ENCODE measurements around the gene FAM216A. TPM values are rescaled to one million over a fixed set of nuclear protein-coding genes. Genes with fewer than 3 reads are reported as not detected.
A peak's percentile ranks its signal among the peaks of the same experiment; 100 is the strongest.
"Not testable (repeated sequence)": the region's sequence is repeated elsewhere in the genome, so short reads cannot be mapped to it uniquely, and the experiment has no call there.

FAM216A gene, protein sequence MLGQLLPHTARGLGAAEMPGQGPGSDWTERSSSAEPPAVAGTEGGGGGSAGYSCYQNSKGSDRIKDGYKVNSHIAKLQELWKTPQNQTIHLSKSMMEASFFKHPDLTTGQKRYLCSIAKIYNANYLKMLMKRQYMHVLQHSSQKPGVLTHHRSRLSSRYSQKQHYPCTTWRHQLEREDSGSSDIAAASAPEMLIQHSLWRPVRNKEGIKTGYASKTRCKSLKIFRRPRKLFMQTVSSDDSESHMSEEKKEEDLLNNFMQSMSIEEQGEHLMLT
- total RNA-seq: 10 to 100 TPM; 77.1 to 77.3 TPM

DNA sequence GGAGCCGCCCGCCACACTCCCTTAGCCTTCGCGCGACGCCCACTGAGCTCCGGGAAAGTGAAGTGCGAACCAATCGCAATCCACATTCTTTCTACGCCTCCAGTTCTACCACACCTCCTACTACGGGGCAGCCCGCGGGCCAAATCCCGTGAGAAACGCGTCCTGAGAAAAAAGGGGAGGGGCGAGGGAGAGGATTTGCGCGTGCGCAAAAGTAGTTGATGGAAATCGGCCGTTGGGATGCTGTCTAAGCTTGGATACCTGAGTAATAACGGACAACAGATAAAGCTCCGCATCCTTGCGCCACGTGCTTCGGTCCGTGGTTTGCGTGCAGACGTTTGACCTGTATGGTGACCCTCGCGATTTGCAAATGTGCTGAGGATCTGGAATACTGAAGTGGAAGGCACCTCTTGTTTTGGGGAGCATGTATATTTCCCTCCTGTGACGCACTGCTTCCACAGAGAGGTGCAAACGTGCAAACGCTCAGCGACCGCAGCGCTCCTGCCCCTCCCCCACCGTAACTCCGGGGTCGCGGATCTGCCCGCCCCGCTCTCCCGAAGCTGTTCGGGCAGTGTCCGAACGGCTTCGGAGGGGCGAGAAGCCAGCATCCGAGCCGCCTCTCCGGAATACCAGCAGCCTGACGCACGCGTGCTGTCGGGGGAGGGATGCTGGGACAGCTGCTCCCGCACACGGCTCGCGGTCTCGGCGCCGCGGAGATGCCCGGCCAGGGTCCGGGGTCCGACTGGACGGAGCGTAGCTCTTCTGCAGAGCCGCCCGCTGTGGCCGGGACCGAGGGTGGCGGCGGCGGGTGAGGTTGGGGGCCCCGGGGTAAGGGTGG lies at the start of gene FAM216A, which contains the start of gene GPN3:
Gene FAM216A (plus strand): TSS at position 632 of the 835 bp plus-strand sequence. CDS start 31 bp downstream, at position 663.
Gene GPN3 (minus strand): TSS at position 44 of the 835 bp plus-strand sequence. CDS start 54 bp downstream, outside the sequence.
- POLR2A ChIA-PET: interaction anchor here (0.6 to 3.0 kb wide), 40 partner anchors 9 to 356 kb away, joined by 3 to 49 read pairs (median 4); partner anchors contain the start of genes ARPC3, RAD9B, TCTN1 and VPS29
- H3K27me3 Mint-ChIP-seq: no peaks in the 10 kb centered on the region
- peaks cover 43% of the 10 kb centered on the region for H3K36me3 Mint-ChIP-seq (ENCODE audit: low read depth)

DNA sequence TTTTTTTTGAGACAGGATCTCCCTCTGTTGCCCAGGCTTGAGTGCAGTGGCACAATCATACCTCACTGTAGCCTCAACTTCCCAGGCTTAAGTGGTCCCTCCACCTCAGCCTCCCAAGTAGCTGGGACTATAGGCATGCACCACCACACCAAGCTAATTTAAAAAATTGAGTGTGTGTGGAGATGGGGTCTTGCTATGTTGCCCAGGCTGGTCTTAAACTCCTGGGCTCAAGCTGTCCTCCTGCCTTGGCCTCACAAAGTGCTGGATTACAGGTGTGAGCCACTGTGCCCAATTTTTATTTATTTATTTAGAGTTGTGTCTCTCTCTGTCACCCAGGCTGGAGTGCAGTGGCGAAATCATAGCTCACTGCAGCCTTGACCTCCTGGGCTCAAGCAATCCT lies 48.0 kb upstream of the FAM216A start:
- POLR2A ChIA-PET; intact Hi-C loops (cut with micrococcal nuclease); H3K4me1 Mint-ChIP-seq (ENCODE audit: low read depth); ATAC-seq; H3K36me3 Mint-ChIP-seq (ENCODE audit: low read depth); DNase-seq; H3K27ac Mint-ChIP-seq; H3K27me3 Mint-ChIP-seq; H3K9me3 Mint-ChIP-seq; H3K4me3 Mint-ChIP-seq: not testable (repeated sequence)
- CTCF ChIA-PET: interaction anchor here (1.2 to 3.6 kb wide), 2 partner anchors 10 to 315 kb away, joined by 3 to 33 read pairs; no protein-coding TSS in a partner anchor

More for the DNA sequence above, at the start of gene FAM216A, which contains the start of gene GPN3:
- peak within 1 kb of the TSS; percentile 88 for H3K4me3 Mint-ChIP-seq
- peak within 1 kb of the TSS; percentile 99 for H3K27ac Mint-ChIP-seq
- intact Hi-C loops (cut with micrococcal nuclease): loop anchor here (2.0 kb wide), 1 partner anchor 34 kb away; the partner anchor contains the start of genes RAD9B and VPS29
- TF ChIP-seq, protein P1, sequence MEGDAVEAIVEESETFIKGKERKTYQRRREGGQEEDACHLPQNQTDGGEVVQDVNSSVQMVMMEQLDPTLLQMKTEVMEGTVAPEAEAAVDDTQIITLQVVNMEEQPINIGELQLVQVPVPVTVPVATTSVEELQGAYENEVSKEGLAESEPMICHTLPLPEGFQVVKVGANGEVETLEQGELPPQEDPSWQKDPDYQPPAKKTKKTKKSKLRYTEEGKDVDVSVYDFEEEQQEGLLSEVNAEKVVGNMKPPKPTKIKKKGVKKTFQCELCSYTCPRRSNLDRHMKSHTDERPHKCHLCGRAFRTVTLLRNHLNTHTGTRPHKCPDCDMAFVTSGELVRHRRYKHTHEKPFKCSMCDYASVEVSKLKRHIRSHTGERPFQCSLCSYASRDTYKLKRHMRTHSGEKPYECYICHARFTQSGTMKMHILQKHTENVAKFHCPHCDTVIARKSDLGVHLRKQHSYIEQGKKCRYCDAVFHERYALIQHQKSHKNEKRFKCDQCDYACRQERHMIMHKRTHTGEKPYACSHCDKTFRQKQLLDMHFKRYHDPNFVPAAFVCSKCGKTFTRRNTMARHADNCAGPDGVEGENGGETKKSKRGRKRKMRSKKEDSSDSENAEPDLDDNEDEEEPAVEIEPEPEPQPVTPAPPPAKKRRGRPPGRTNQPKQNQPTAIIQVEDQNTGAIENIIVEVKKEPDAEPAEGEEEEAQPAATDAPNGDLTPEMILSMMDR (IDR thresholded peaks at IDR 0.05): no peak
- peaks cover 43% of the 10 kb centered on the region for H3K4me1 Mint-ChIP-seq (ENCODE audit: low read depth)
- H3K9me3 Mint-ChIP-seq: no peaks in the 10 kb centered on the region
- CTCF ChIA-PET: interaction anchor here (0.7 to 7.1 kb wide), 25 partner anchors 10 to 426 kb away, joined by 3 to 70 read pairs (median 5); partner anchors contain the start of genes ARPC3, ATP2A2, RAD9B and VPS29
- DNase-seq: peak; percentile 97
- peak; percentile 82 for ATAC-seq

DNA sequence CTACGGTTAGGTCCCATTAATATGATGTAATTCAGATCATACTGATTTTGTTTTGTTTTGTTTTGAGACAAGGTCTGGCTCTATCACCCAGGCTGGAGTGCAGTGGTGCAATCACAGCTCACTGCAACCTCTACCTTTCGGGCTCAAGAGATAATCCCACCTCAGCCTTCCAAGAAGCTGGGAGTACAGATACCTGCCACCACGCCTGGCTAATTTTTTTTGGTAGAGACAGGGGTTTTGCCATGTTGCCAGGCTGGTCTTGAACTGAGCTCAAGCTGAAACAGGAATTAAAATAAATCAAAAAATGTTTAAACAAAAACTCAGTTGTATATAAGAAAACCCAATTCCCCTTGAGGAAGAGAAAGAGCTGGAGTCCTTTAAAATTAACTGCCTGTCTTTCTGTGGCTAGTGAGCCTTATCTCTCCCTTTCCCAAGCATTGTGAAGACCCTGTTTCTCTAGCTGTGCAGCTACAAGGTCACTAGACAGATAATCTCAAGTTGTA lies 47.4 kb upstream of the FAM216A start:
- Mint-ChIP-seq H3K36me3 (ENCODE audit: low read depth) (no peaks in the 10 kb centered on the region), H3K4me3 (no peak overlapping the region), H3K9me3 (no peaks in the 10 kb centered on the region), H3K27ac (no peak overlapping the region), H3K27me3 (no peaks in the 10 kb centered on the region), H3K4me1 (ENCODE audit: low read depth) (no peaks in the 10 kb centered on the region)
- TF ChIP-seq, protein P1 (IDR thresholded peaks at IDR 0.05): no peak
- DNase-seq (no peak), ATAC-seq (no peak)
- ChIA-PET CTCF (interaction anchor here (0.6 to 3.6 kb wide), 3 partner anchors 10 to 1231 kb away, joined by 3 to 33 read pairs (median 3); no protein-coding TSS in a partner anchor), POLR2A (no interaction called here)
- intact Hi-C loops (cut with micrococcal nuclease): no loop called here

DNA sequence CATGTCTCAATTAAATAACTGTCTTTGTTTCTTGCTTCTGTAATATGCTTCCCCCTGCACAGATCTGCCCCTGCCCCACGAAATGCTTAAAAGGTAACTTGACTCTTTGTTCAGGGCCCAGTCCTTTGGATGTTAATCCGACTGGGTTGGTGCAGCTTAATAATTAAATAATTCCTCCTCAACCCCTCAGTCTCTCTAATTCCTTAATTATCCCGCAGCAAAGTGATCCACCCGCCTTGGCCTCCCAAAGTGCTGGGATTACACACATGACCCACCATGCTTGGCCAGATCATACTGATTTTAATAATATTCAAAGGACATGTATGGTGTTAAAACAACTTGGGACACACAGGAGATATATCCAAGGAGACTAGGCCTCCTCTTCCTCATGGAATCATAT lies 46.9 kb upstream of the FAM216A start:
- DNase-seq (no peak), ATAC-seq (no peak)
- TF ChIP-seq, protein P1 (IDR thresholded peaks at IDR 0.05): no peak
- intact Hi-C loops (cut with micrococcal nuclease): no loop called here
- Mint-ChIP-seq H3K36me3 (ENCODE audit: low read depth) (no peaks in the 10 kb centered on the region), H3K27me3 (no peaks in the 10 kb centered on the region), H3K4me1 (ENCODE audit: low read depth) (no peaks in the 10 kb centered on the region), H3K9me3 (no peaks in the 10 kb centered on the region), H3K27ac (no peak overlapping the region), H3K4me3 (no peak overlapping the region)
- POLR2A ChIA-PET: no interaction called here
- CTCF ChIA-PET: interaction anchor here (0.6 to 3.6 kb wide), 2 partner anchors 9 to 1230 kb away, joined by 3 to 33 read pairs; no protein-coding TSS in a partner anchor

DNA sequence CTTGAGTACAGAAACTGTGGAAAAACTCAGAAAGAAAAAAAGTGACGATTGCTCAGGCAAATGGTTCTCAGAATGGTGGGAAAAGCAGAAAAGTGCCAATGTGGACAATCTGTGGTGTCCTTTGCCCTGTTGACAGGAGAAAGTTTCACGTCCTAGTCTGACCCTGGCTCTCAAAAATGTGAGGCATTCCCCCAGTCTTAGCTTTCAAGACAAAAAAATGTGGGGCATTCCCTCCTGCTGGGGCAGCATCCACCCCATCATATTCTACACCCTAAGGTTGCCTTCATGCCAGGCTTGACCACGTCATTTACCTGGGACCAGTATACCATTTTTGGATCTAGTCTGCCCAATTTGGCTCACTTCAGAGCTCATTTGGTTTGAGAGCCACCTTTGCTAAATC lies 44.4 kb upstream of the FAM216A start:
- Mint-ChIP-seq H3K4me3 (no peak overlapping the region), H3K27me3 (no peaks in the 10 kb centered on the region), H3K9me3 (no peaks in the 10 kb centered on the region), H3K27ac (no peak overlapping the region), H3K36me3 (ENCODE audit: low read depth) (no peaks in the 10 kb centered on the region), H3K4me1 (ENCODE audit: low read depth) (no peaks in the 10 kb centered on the region)
- intact Hi-C loops (cut with micrococcal nuclease): no loop called here
- CTCF ChIA-PET: no interaction called here
- POLR2A ChIA-PET: interaction anchor here (0.7 kb wide), 1 partner anchor 254 kb away, joined by 6 read pairs; no protein-coding TSS in a partner anchor
- TF ChIP-seq, protein P1 (IDR thresholded peaks at IDR 0.05): no peak
- DNase-seq: no peak
- ATAC-seq: no peak
